ENCODE measurements around the gene KXD1.
A peak's percentile ranks its signal among the peaks of the same experiment; 100 is the strongest.
"Not testable (repeated sequence)": the region's sequence is repeated elsewhere in the genome, so short reads cannot be mapped to it uniquely, and the experiment has no call there.

KXD1 gene, protein sequence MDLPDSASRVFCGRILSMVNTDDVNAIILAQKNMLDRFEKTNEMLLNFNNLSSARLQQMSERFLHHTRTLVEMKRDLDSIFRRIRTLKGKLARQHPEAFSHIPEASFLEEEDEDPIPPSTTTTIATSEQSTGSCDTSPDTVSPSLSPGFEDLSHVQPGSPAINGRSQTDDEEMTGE

DNA sequence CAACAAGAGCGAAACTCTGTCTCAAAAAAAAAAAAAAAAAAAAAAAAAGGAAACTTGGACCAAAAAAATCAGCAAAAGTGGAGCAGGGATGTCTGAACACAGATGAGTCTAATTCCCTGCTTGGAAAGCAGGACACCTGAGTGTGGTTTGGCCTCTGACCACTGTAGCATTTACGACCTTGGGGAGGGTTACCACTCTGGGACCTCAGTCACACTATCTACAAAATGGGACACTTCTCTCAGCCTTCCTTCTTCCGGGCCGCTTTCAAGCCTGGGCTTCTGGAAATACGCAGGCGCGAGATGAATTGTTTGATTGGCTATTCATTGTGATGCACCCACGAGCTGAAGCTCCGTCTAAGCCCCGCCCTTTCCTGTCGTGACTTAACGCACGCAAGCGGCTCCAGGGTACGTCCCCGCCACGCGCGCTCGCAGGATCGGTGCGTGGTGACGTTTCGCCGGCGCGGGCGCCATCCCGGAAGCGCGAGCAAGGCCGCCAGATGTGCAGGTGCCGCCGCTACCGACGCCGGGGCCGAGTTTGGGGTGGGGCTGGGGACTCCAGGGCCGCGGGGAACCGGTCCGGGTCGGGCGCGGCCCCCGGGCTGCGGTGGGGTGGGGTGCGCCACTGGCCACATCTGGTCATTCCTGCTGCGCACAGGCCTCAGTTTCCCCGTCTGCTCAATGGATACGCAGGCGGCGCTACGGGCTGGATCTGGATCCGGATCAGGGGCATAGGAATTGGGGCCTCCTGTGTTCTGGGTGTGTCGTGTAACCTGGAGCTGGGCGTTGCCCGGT, at the start of gene KXD1:
Gene KXD1, plus strand, starts transcription at position 460 of the 791 bp plus-strand sequence. CDS start 4,187 bp downstream, outside the sequence.
- DNase-seq (ENCODE audit: low read depth in 2 of 2) = peak; percentile 95 to 99

DNA sequence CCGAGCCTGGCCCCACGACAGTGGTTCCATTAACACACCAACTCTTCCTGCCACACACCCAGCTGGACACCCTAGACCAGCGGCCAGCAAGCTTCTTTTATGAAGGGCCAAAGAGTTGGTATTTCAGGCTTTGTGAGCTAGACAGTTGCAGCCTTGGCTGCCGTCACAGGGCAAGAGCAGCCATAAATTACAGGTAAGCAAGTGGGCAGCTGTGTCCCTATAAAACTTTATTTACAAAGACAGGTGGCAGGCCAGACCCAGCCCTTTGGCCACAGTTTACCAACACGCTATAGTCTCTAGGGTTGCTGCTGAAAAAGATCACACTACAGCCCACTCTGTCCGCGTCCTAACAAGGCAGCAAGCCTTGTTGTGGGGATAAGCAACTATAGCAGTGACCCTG, 49.1 kb upstream of the KXD1 start:
- no peak for DNase-seq (ENCODE audit: low read depth in 2 of 2)

DNA sequence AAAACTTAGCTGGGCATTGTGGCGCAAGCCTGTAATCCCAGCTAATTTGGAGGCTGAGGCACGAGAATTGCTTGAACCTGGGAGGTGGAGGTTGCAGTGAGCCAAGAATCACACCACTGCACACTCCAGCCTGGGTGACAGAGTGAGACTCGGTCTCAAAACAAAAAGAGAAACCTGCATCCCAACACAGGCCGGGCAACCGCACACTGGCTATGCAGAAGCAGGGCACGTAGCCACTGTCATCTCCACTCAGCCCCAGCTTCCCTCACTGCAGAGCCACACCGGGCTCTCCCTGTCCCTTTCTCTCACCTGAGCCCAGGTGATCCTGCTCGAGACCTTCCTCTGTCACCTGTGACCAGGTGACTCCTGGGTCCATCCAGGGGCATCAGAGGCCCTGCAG, 47.5 kb upstream of the KXD1 start:
- no peak for DNase-seq (ENCODE audit: low read depth in 2 of 2)

DNA sequence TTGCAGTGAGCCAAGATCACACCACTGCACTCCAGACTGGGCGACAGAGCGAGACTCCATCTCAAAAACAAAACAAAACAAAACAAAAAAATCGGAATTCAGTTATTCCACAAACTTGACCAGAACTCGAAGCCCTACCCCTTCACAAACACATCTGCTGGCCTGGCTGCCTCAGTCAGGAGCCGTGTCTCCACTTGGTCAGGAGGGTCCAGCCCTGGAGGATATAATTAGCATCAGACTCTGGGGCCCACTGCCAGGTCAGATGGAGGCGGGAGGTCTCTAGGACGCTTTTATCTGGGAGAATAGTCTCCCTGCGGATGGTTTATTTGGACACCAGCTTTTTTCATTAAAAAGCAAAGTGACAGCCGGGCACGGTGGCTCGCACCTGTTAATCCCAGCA, 43.8 kb upstream of the KXD1 start:
- no peak for DNase-seq (ENCODE audit: low read depth in 2 of 2)

DNA sequence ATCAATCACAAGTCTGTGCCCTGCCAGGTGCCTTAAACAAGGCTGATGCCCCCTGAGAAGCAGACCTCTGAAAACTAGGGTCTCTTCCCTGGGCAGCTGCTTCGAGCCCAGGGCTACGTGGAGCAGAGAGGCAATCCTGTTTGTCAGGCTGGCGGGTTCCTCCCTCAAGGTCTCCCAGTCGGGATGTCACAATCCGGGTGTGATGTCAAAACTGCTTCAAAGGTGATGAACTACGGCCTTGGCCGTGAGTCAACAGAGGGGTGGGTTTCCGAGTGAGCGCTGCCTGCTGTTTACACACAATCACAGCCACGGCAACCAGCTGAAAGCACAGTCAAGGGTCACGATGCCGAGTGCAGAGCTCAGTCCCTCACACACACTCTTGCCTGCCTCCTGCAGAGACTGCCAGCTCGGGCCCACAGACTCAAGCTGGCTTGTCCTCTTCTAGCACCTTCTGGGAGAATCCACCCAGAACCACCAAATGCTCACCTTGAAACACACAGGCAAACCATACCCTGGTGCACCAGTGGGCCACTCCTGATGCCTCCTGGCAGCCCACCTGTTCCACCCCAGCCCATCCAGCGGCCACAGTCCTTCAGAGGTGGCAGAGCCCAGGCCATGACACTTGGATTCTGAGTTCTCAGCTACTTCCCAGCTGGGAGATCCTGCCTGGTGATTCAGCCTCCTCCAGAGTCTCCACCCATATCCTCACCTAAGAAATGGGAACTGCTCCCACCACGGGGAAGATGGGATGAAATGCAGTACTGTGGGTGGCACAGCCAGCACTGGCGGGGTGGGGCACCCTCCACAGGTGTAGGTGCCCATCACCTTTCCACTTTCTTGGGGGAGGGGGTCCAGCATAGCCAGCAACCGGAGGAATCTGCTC, 42.6 kb upstream of the KXD1 start:
- DNase-seq (ENCODE audit: low read depth in 2 of 2) = no peak

DNA sequence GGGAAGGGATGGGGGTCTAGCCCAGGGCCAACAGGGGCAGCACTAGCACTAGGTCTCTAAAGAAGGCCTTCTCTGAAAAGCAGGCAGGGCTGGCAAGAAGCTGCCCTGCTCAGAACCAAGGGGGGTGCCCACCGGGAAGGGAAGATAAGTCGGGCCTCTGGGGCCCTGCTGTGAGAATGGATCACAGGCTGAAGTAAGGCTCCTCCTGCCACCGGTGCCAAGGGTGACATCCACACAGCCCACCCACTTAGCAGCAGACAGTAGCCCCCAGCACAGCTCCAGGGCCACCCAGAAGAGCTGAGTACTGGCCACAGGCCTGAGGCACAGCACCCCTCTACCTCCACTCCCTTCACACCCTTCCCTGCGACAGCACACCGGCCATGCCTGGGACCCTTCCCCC, 41.7 kb upstream of the KXD1 start:
- no peak for DNase-seq (ENCODE audit: low read depth in 2 of 2)

DNA sequence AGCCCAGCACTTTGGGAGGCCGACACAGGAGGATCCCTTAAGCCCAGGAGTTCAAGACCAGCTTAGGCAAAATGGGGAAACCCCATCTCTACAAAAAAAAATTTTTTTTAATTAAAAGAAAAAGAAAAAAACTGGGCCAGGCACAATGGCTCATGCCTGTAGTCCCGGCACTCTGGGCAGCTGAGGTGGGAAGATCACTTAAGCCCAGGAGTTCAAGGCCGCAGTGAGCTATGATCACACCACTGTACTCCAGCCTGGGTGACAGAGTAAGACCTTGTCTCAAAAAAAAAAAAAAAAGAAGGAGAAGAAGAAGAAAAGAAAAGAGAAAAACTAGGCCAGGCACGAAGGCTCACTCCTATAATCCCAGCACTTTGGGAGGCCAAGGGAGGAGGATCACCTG, 40.1 kb upstream of the KXD1 start:
- no peak for DNase-seq (ENCODE audit: low read depth in 2 of 2)

DNA sequence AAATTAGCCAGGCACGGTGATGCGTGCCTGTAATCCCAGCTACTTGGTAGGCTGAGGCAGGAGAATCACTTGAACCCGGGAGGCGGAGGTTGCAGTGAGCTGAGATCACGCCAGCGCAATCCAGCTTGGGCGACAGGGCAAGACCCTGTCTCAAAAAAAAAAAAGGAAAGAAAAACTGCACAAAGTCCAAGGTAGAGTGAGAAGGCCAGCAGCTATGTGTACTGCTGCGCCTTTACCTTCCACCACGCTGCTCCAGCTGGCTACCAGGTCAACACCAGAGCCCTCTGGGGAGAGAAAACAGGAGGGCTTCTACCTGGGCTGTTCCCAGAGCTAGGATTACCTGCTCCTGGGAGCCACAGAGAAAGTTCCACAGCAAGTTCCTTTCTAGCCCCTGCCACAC, 39.0 kb upstream of the KXD1 start:
- no peak for DNase-seq (ENCODE audit: low read depth in 2 of 2)

DNA sequence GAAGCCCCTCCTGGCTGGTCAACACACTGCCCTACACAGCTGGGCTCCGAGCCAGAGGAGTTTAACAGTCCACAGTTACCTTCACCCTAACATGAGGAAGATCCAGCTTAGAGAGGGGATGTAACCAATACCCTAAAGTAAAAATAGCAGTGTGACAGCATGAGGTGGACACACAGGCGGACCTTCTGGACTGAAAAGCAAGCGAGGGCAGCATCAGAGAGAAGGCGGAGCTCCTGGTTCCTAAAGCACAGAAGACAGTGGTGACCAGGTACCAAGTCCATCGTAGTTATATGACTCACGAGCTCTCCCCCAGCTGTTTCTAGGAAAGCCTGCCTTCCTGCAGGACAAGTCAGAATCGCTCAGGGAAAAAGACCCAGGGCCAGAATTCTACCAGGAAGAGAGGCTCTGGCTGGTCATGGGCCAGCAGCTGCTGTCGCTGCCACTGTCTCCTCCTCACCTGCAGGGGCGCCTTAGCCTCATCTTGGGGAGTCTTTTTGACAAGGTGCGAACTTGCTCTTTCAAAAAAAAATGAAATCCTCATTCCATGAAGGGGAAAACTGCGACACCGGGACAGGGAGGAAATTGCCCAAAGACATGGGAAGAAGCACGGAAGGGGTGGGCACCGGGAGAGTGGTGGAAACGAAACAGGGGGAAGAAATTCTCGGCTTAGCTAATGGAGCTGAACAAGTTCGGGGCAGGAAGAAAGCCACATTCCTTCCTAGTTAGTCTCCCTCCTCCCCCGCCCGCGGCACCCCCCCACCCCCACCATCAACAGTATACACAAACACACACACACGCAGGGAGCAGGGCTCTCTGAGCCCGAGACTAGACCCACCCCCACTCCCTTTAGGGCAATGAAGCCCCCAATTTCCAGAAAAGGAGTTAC, 37.5 kb upstream of the KXD1 start:
- DNase-seq (ENCODE audit: low read depth in 2 of 2) = peak in 1 of 2 donors; percentile 52

DNA sequence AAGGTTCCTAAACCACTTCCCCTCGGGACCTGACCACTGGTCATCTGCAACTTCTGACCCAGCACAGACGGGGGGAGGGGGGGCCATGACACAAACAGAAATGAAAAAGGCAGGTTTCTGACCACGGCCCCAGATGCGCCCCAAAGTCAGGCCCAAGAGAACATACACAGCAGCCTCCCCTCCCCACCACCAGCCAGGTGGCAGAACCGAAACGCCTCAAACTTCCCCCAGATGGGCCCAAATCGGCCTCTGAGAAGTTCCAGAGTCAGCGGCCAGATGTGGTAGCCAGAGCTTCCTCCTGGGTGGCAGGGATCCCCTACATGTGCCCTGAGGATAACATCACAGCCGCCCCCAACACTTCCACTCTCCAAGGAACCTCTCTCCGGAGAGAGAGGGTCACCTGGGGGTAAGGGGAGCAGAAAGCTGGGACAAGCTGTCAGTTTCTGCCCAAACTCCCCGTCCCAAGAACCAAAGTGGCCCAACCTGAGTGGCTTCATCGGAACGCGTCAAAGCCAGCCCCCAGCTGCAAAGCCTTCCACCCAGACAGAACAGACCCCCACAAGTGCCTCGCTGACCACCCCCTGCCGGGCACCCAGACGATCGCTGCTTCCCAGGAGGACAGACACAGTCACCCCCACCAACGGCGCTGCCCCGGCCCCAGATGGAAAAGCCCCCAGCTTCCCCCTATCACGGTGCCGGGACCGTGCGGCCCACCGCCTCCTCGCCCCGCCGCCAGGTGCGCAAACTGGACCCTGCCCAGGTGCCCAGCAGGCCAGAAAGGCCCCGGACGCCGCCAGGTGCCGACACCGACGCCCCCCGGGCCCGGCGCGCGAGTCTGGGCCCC, 36.6 kb upstream of the KXD1 start:
- no peak for DNase-seq (ENCODE audit: low read depth in 2 of 2)

DNA sequence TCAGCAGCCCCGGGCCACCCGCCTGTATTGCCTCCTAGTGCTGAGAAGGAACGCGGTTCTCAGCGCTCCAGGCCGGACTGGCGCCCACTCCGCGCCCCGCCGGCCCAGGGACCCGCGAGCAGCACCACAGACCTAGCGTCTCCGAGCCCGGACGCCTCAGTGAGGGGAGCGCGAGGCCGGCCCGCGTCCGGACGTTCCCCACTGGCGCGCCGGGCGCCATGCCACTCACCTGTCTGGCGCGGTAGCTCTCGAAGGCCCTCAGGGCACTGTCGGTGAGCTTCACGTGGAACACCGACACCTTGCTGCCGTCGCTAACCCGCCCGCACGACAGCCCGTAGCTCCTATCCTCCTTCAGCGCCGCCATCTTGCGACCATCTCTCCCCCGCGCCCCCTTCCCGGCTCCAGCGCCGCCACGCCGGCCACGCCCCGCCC, 36.0 kb upstream of the KXD1 start, which contains the start of gene ELL:
Gene ELL, minus strand, starts transcription at position 379 of the 432 bp plus-strand sequence. Its CDS starts 15 bp downstream, at position 364.
- no peak for DNase-seq (ENCODE audit: low read depth in 2 of 2)

DNA sequence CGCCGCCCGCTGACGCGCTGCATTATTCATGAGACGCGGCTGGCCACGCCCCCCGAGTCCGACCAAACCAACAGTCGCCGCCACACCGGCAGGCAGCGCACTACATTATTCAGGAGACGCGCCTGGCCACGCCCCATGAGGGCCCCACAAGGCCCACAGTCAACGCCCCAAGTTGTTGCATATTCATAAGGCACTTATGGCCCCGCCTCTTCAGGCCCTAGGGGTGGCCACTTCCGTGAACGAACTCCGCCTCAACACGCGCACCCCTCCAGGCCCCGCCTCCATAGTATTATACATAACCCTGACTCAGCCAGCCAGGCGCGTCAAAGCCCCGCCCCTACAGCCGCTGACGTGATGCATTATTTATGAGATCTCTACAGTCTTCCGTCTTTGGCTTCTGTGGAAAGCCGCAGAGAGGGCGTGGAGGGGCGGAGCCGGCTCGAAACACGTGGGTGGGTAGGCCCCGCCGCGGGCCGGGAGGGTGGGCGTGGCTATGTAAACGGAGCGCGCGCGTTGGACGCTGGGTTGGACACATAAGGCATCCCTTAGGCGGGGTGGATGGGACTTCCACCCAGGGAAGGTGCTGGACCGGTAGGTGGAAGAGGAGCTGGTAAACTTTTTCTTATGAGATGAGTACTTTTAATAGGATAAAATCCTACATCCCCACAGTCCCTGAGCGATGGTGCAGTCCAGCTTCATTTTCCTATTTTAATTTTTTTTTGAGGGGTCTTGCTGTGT, 35.4 kb upstream of the KXD1 start:
- DNase-seq (ENCODE audit: low read depth in 2 of 2) = peak; percentile 100

DNA sequence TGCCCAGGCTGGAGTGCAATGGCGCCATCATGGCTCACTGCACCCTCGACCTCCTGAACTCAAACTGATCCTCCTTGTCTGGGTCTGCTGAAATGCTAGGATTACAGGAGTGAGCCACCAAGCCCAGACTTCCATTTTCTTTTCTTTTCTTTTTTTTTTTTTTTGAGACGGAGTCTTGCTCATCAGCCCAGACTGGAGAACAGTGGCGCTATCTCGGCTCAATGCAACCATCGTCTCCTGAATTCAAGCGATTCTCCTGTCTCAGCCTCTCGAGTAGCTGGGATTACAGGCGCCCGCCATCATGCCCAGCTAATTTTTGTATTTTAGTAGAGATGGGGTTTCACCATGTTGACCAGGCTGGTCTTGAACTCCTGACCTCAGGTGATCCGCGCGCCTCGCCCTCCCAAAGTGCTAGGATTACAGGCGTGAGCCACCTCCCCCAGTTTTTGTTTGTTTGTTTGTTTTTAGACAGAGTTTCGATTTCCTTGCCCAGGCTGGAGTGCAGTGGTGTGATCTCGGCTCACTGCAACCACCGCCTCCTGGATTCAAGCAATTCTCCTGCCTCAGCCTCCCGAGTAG, 34.7 kb upstream of the KXD1 start:
- DNase-seq (ENCODE audit: low read depth in 2 of 2) = not testable (repeated sequence)

DNA sequence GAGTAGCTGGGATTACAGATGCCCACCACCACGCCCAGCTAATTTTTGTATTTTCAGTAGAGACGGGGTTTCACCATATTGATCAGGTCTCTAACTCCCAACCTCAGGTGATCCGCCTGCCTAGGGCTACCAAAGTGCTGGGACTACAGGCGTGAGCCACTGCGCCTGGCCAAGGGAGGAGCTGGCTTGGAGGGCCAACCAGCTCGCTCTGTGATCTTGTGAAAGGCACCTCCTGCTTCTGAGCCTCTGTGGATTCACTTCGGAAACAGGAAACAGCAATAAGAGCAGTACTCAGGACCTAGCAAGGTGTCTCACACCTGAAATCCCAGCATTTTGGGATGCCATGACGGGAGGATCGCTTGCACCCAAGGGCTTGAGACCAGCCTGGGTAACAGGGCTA, 33.8 kb upstream of the KXD1 start:
- no peak for DNase-seq (ENCODE audit: low read depth in 2 of 2)

DNA sequence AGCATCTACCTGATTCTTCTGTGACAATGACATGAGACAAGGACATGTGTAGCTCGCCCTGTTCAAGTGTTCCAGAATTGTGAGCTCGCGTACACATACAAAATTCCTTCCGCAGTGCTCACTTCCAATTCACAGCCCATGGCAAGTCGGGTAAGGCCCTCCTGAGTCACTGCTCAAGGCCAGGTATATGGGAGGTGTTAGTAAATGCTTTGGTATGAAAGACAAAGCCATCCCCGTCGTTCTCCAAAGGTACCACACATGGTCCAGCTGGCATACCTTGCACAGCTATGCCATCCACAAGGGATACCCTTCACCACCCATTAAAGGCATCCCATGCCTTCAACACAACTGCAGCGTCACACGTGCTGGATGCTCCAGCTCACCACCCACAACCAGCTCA, 31.4 kb upstream of the KXD1 start:
- no peak for DNase-seq (ENCODE audit: low read depth in 2 of 2)

DNA sequence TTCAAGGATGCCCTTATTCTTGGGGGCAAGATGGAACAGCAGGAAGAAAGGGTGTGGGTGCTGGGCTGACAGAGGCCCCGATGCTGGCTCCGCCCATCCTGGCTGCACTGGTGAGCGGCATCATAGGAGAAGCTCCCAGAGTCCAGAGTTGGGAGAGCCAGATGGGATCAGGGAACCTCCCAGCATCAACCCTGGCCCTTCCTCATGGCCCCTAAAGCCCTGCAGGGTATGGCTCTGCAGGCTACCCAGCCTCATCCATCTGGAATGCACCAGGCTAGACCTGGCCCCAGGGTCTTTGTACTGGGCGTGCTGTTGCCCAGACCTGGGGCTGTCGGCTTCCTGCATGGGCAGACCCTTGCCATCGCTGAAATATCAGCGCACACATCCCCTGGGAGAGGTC, 27.9 kb upstream of the KXD1 start:
- no peak for DNase-seq (ENCODE audit: low read depth in 2 of 2)

DNA sequence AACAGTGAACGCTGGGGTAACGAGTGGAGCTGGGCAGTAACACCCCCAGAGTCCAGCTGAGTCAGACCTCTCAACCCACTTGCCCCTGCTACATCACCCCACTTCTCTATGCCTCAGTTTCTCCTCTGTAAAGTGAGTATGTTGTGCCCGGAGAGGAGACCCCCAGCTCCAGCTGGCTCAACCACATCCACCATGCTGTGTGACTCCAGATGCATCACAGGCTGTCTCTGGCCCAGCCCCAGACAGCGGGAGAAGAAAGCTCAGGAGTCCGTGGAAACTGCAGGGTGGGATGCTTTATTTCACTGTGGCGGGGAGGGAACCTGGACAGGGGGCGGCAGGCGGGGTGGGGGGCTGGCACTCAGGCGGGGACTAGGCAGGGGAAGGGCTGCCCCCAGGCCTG, 26.2 kb upstream of the KXD1 start:
- no peak for DNase-seq (ENCODE audit: low read depth in 2 of 2)

DNA sequence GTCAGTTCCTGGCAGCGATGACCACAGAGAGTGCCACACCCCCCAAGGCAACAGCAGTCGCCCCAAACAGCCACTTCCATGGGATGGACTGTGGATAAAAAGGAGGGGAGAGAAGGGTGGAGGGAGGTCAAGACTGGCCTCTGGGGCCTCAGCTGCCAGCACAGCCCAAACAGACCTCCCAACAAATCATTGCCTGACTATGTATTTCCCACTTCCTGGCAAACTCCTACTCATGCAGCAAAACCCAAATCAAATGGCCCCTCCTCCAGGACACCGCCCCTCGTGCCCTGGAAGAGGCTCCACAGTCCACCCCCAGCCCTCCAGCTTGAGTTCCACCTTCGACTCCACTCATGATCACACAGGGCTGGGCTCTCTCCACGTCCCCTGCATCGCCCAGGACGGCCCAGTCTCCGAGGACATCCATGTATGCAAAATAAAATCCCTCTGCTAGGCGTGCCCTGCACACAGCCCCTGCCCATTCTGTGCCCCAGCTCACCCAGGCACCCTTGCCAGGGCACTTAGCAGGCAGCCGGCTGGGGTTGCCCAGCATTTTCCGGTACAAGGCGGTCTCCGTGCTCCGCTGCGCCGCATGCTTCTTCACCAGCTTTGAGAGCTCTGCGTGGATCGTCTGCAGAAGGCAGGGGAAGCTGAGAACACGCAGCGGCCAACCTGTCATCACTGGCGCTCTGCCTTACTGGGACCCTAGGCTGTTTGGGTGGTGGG, 25.3 kb upstream of the KXD1 start:
- DNase-seq (ENCODE audit: low read depth in 2 of 2) = no peak

DNA sequence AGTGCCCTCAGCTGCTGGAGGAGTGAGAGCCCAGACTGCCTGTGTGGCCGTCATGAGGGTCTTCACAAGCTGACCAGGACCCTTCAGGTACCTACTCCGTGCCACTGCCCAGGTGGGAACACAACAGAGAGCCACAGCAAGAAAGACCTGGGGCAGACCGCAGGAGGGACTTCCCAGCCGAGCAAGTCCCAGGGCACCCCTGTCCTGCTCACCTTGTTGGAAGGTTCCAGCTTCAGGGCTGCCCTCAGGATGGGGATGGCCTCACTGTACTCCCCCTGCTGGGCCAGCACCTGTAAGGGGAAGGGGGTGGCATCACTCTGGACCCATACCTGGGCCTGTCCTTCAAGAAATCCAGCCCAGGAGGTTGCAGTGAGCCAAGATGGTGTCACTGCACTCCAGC, 24.6 kb upstream of the KXD1 start:
- no peak for DNase-seq (ENCODE audit: low read depth in 2 of 2)

Measured in activated CD4-positive, alpha-beta T cell treated with anti-CD3 and anti-CD28 coated beads for 24 hours (primary cell).